Fibroblast of peridontal ligament (primary cell): ENCODE data around the gene AGAP5.
A peak's percentile ranks its signal among the peaks of the same experiment; 100 is the strongest.
"Not testable (repeated sequence)": the region's sequence is repeated elsewhere in the genome, so short reads cannot be mapped to it uniquely, and the experiment has no call there.

Experiments
- DNase-seq: peaks from one replicate; pipeline ENCODE4 v3.0.0-alpha.2; 2010; ENCODE audit errors: extremely low read depth

Gene AGAP5

GRCh38 chr10:73714483-73714882 is 16.6 kb upstream of the AGAP5 start:
- DNase-seq, result not testable (repeated sequence)

GRCh38 chr10:73713912-73714311 is 16.0 kb upstream of the AGAP5 start:
- DNase-seq, result not testable (repeated sequence)

GRCh38 chr10:73711683-73712082 is 13.8 kb upstream of the AGAP5 start:
- DNase-seq, result not testable (repeated sequence)

GRCh38 chr10:73708122-73708521 is 10.2 kb upstream of the AGAP5 start:
- not testable (repeated sequence) for DNase-seq

GRCh38 chr10:73707628-73708027 is 9.7 kb upstream of the AGAP5 start:
- not testable (repeated sequence) for DNase-seq

GRCh38 chr10:73706488-73706887 is 8.6 kb upstream of the AGAP5 start:
- DNase-seq, result not testable (repeated sequence)

- not testable (repeated sequence) for DNase-seq
Measured at GRCh38 chr10:73705506-73706072, 7.7 kb upstream of the AGAP5 start.

GRCh38 chr10:73703924-73704323 is 6.0 kb upstream of the AGAP5 start:
- DNase-seq, result not testable (repeated sequence)

- DNase-seq, result not testable (repeated sequence)
Measured at GRCh38 chr10:73698819-73699218, 910 bp upstream of the AGAP5 start.

- DNase-seq, result peak; percentile 4
Measured at GRCh38 chr10:73695302-73695701, 2.6 kb downstream of the AGAP5 start.

GRCh38 chr10:73690755-73691154 is 7.2 kb downstream of the AGAP5 start:
- not testable (repeated sequence) for DNase-seq

- not testable (repeated sequence) for DNase-seq
Measured at GRCh38 chr10:73689596-73689995, 8.3 kb downstream of the AGAP5 start.

- not testable (repeated sequence) for DNase-seq
Measured at GRCh38 chr10:73687641-73688040, 10.3 kb downstream of the AGAP5 start.

- DNase-seq, result not testable (repeated sequence)
Measured at GRCh38 chr10:73674546-73674945, 23.4 kb downstream of the AGAP5 start.

- not testable (repeated sequence) for DNase-seq
Measured at GRCh38 chr10:73668378-73668777, 29.5 kb downstream of the AGAP5 start.

- peak; percentile 82 for DNase-seq
Measured at GRCh38 chr10:73666153-73666809, 31.6 kb downstream of the AGAP5 start.

GRCh38 chr10:73665581-73665980 is 32.3 kb downstream of the AGAP5 start:
- DNase-seq, result not testable (repeated sequence)

GRCh38 chr10:73664156-73665040 is 33.5 kb downstream of the AGAP5 start:
- DNase-seq, result not testable (repeated sequence)

GRCh38 chr10:73663621-73664020 is 34.3 kb downstream of the AGAP5 start:
- DNase-seq, result not testable (repeated sequence)

- DNase-seq, result not testable (repeated sequence)
Measured at GRCh38 chr10:73662705-73663104, 35.2 kb downstream of the AGAP5 start.

- DNase-seq, result no peak
Measured at GRCh38 chr10:73655990-73656298, 42.0 kb downstream of the AGAP5 start, which contains the start of gene SYNPO2L. TSS of gene SYNPO2L (minus strand) at chr10:73656029. CDS start at chr10:73655922, 107 bp downstream.

GRCh38 chr10:73655257-73655989 is 42.5 kb downstream of the AGAP5 start:
- DNase-seq, result no peak
